ENCODE data around the gene COL20A1.

The COL20A1 gene

GRCh38 chr20:63261795-63262528 is 31.0 kb upstream of the COL20A1 start:
- H3K4me3 ChIP-seq (ENCODE audit: low read length): no peak overlapping the region
- H3K36me3 ChIP-seq (ENCODE audit: control insufficient read depth, insufficient read depth, low read length, severe bottlenecking): no peaks in the 10 kb centered on the region
- no peak overlapping the region for H3K9ac ChIP-seq (ENCODE audit: low read length)
- H3K27me3 ChIP-seq (replicated peaks; ENCODE audit: control insufficient read depth, insufficient read depth, low read length): peaks cover 45% of the 10 kb centered on the region
- H3K9me3 ChIP-seq (ENCODE audit: control insufficient read depth, low read length): peaks cover 4% of the 10 kb centered on the region
- H3K4me1 ChIP-seq (ENCODE audit: control insufficient read depth, insufficient read depth, low read length): peaks cover 9% of the 10 kb centered on the region
- DNase-seq (ENCODE audit: low read depth): no peak

- H3K4me3 ChIP-seq (ENCODE audit: low read length): no peak overlapping the region
- no peak for DNase-seq (ENCODE audit: low read depth)
- H3K9me3 ChIP-seq (ENCODE audit: control insufficient read depth, low read length): peaks cover 4% of the 10 kb centered on the region
- no peaks in the 10 kb centered on the region for H3K36me3 ChIP-seq (ENCODE audit: control insufficient read depth, insufficient read depth, low read length, severe bottlenecking)
- no peak overlapping the region for H3K9ac ChIP-seq (ENCODE audit: low read length)
- H3K4me1 ChIP-seq (ENCODE audit: control insufficient read depth, insufficient read depth, low read length): peaks cover 9% of the 10 kb centered on the region
- peaks cover 43% of the 10 kb centered on the region for H3K27me3 ChIP-seq (replicated peaks; ENCODE audit: control insufficient read depth, insufficient read depth, low read length)
Measured at GRCh38 chr20:63262836-63263235, 30.1 kb upstream of the COL20A1 start.

GRCh38 chr20:63264000-63264399 is 29.0 kb upstream of the COL20A1 start:
- DNase-seq (ENCODE audit: low read depth): no peak
- Histone ChIP-seq H3K4me1 (ENCODE audit: control insufficient read depth, insufficient read depth, low read length) (peaks cover 12% of the 10 kb centered on the region), H3K36me3 (ENCODE audit: control insufficient read depth, insufficient read depth, low read length, severe bottlenecking) (no peaks in the 10 kb centered on the region), H3K4me3 (ENCODE audit: low read length) (no peak overlapping the region), H3K27me3 (replicated peaks; ENCODE audit: control insufficient read depth, insufficient read depth, low read length) (peaks cover 42% of the 10 kb centered on the region), H3K9me3 (ENCODE audit: control insufficient read depth, low read length) (peaks cover 4% of the 10 kb centered on the region), H3K9ac (ENCODE audit: low read length) (no peak overlapping the region)

DNA sequence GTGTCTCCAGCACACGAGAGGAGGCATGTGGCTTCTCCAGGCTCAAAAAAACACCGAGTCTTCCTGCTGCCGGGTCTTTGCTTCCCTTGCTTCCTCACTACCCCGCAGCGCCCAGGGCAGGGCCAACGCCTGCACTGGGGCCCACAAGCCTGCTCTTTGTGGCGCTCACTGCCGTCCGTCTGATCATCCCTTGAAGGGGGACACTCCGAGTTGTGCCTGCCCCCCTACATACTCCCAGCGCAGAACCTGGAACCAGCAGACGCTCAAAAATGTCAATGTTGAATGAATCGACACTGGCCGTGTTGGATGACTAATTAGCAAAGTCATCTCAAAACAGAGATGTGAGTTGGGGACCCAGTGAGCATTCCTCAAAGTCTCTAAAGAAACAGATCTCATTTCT is 28.5 kb upstream of the COL20A1 start:
- H3K36me3 ChIP-seq (ENCODE audit: control insufficient read depth, insufficient read depth, low read length, severe bottlenecking): no peaks in the 10 kb centered on the region
- peaks cover under 1% of the 10 kb centered on the region for H3K9me3 ChIP-seq (ENCODE audit: control insufficient read depth, low read length)
- DNase-seq (ENCODE audit: low read depth): no peak
- H3K9ac ChIP-seq (ENCODE audit: low read length): no peak overlapping the region
- H3K27me3 ChIP-seq (replicated peaks; ENCODE audit: control insufficient read depth, insufficient read depth, low read length): peaks cover 41% of the 10 kb centered on the region
- H3K4me1 ChIP-seq (ENCODE audit: control insufficient read depth, insufficient read depth, low read length): peaks cover 12% of the 10 kb centered on the region
- H3K4me3 ChIP-seq (ENCODE audit: low read length): no peak overlapping the region

- Histone ChIP-seq H3K4me3 (ENCODE audit: low read length) (no peak overlapping the region), H3K9ac (ENCODE audit: low read length) (no peak overlapping the region), H3K9me3 (ENCODE audit: control insufficient read depth, low read length) (no peaks in the 10 kb centered on the region), H3K27me3 (replicated peaks; ENCODE audit: control insufficient read depth, insufficient read depth, low read length) (peaks cover 32% of the 10 kb centered on the region), H3K4me1 (ENCODE audit: control insufficient read depth, insufficient read depth, low read length) (peaks cover 12% of the 10 kb centered on the region), H3K36me3 (ENCODE audit: control insufficient read depth, insufficient read depth, low read length, severe bottlenecking) (no peaks in the 10 kb centered on the region)
- peak; percentile 91 for DNase-seq (ENCODE audit: low read depth)
Measured at GRCh38 chr20:63265891-63266515, 27.0 kb upstream of the COL20A1 start.

GRCh38 chr20:63267691-63268090 is 25.3 kb upstream of the COL20A1 start:
- H3K4me3 ChIP-seq (ENCODE audit: low read length): no peak overlapping the region
- peak; percentile 13 for DNase-seq (ENCODE audit: low read depth)
- H3K27me3 ChIP-seq (replicated peaks; ENCODE audit: control insufficient read depth, insufficient read depth, low read length): peaks cover 28% of the 10 kb centered on the region
- no peaks in the 10 kb centered on the region for H3K36me3 ChIP-seq (ENCODE audit: control insufficient read depth, insufficient read depth, low read length, severe bottlenecking)
- peaks cover 13% of the 10 kb centered on the region for H3K4me1 ChIP-seq (ENCODE audit: control insufficient read depth, insufficient read depth, low read length)
- H3K9ac ChIP-seq (ENCODE audit: low read length): no peak overlapping the region
- no peaks in the 10 kb centered on the region for H3K9me3 ChIP-seq (ENCODE audit: control insufficient read depth, low read length)

DNA sequence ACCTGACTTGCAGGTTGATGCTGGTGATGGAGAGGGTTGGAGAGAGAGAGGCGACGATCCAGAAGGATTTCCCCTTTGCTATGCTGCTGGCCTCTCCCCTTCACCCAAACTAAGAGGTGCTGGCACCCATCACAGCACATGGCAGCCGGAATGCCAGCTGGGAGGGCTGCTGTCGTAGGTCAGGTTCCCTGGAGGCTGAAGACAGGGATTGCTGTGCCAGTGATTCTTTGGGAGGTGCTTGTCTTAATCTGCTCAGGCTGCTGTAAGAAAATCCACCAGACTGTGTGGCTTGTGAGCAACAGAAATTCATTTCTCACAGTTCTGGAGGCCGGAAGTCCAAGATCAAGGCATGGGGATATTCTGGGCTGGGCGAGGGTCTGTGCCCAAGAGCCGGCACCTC is 24.7 kb upstream of the COL20A1 start:
- peaks cover 28% of the 10 kb centered on the region for H3K27me3 ChIP-seq (replicated peaks; ENCODE audit: control insufficient read depth, insufficient read depth, low read length)
- no peaks in the 10 kb centered on the region for H3K36me3 ChIP-seq (ENCODE audit: control insufficient read depth, insufficient read depth, low read length, severe bottlenecking)
- H3K9ac ChIP-seq (ENCODE audit: low read length): no peak overlapping the region
- no peaks in the 10 kb centered on the region for H3K9me3 ChIP-seq (ENCODE audit: control insufficient read depth, low read length)
- H3K4me1 ChIP-seq (ENCODE audit: control insufficient read depth, insufficient read depth, low read length): peaks cover 13% of the 10 kb centered on the region
- no peak for DNase-seq (ENCODE audit: low read depth)
- H3K4me3 ChIP-seq (ENCODE audit: low read length): no peak overlapping the region

GRCh38 chr20:63268671-63269439 is 24.1 kb upstream of the COL20A1 start:
- H3K9ac ChIP-seq (ENCODE audit: low read length): no peak overlapping the region
- H3K9me3 ChIP-seq (ENCODE audit: control insufficient read depth, low read length): no peaks in the 10 kb centered on the region
- H3K4me1 ChIP-seq (ENCODE audit: control insufficient read depth, insufficient read depth, low read length): peaks cover 18% of the 10 kb centered on the region
- no peak for DNase-seq (ENCODE audit: low read depth)
- no peak overlapping the region for H3K4me3 ChIP-seq (ENCODE audit: low read length)
- peaks cover 28% of the 10 kb centered on the region for H3K27me3 ChIP-seq (replicated peaks; ENCODE audit: control insufficient read depth, insufficient read depth, low read length)
- no peaks in the 10 kb centered on the region for H3K36me3 ChIP-seq (ENCODE audit: control insufficient read depth, insufficient read depth, low read length, severe bottlenecking)

GRCh38 chr20:63269724-63270123 is 23.3 kb upstream of the COL20A1 start:
- H3K27me3 ChIP-seq (replicated peaks; ENCODE audit: control insufficient read depth, insufficient read depth, low read length): peaks cover 24% of the 10 kb centered on the region
- no peaks in the 10 kb centered on the region for H3K9me3 ChIP-seq (ENCODE audit: control insufficient read depth, low read length)
- no peak for DNase-seq (ENCODE audit: low read depth)
- H3K4me1 ChIP-seq (ENCODE audit: control insufficient read depth, insufficient read depth, low read length): peaks cover 25% of the 10 kb centered on the region
- H3K36me3 ChIP-seq (ENCODE audit: control insufficient read depth, insufficient read depth, low read length, severe bottlenecking): no peaks in the 10 kb centered on the region
- H3K9ac ChIP-seq (ENCODE audit: low read length): no peak overlapping the region
- no peak overlapping the region for H3K4me3 ChIP-seq (ENCODE audit: low read length)

- Histone ChIP-seq H3K4me1 (ENCODE audit: control insufficient read depth, insufficient read depth, low read length) (peaks cover 25% of the 10 kb centered on the region), H3K9ac (ENCODE audit: low read length) (no peak overlapping the region), H3K27me3 (replicated peaks; ENCODE audit: control insufficient read depth, insufficient read depth, low read length) (peaks cover 19% of the 10 kb centered on the region), H3K36me3 (ENCODE audit: control insufficient read depth, insufficient read depth, low read length, severe bottlenecking) (peaks cover under 1% of the 10 kb centered on the region), H3K9me3 (ENCODE audit: control insufficient read depth, low read length) (no peaks in the 10 kb centered on the region), H3K4me3 (ENCODE audit: low read length) (no peak overlapping the region)
- peak; percentile 16 for DNase-seq (ENCODE audit: low read depth)
Measured at GRCh38 chr20:63270606-63271325, 22.2 kb upstream of the COL20A1 start.
